HPDE6-E6E7 (cell line): ENCODE data around the gene SRRM1.
"Not testable (repeated sequence)": the region's sequence is repeated elsewhere in the genome, so short reads cannot be mapped to it uniquely, and the experiment has no call there.

Experiments
- DNase-seq: peaks from one replicate; pipeline ENCODE4 v3.0.0; 2011; ENCODE audit warnings: missing footprints; ENCODE audit errors: extremely low spot score

SRRM1 gene

DNA sequence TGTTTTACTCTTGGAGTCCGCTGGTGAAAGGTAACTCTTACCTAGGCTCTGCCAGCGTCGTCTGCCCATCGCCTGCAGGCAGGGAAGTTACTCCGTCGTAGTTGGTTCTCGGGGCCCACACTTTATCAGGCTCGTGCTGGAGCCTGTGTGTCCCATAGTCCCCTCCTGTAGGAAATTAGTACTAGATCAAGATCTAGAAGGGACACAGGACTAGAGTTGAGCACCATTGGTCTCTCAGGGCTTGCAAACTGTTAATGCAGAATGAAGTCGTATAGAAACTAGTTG lies 940 bp downstream of the SRRM1 start:
- DNase-seq: no peak

DNA sequence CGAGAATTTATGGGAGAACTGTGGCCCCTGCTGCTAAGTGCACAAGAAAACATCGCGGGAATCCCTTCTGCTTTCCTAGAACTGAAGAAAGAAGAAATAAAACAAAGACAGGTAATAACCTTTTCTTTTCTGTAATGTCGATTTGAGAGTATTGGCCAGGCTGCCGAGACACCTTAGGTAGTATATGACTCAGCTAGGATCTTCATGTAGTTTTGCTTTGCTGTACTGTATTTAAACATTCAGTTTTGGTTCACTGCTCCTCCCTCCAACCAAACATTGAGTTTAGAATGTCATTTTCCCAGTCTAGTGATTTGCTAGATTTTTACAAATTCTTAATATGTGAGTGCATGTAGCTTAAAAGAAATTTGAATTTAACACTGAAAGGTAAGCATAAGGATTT lies 5.8 kb downstream of the SRRM1 start:
- DNase-seq: no peak

DNA sequence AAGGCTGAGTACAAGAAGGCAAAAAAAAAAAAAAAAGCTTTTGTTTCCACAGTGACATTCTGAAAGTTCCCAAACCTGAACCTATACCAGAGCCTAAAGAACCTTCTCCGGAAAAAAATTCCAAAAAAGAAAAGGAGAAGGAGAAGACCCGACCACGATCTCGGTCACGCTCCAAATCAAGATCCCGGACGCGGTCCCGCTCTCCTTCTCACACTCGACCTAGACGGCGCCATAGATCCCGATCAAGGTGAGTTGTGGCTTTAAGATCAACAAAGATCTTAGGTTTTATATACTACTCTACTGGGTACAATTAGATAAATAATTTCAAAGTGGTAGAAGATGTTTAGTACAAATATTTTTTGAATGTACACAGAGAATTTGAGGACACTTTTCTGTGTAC lies 9.3 kb downstream of the SRRM1 start:
- DNase-seq: no peak

DNA sequence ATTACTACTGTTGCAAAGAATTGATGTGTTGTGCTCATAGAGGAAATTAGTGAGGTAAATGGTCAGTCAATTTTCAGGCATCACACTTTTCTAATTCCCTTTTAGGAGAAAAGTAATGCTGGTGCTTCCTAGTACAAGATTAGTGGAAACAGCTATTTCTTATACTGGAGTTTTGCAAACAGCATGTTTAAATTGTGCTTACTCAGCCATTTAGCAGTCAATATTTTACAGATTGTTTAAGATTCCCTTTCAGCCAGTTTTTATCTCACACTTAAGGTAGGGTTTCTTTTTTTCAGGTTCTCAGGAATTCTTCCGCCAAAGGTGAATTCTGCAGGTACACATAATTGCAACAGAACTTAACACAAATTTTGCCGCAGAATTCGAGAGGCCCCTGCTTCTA lies 10.9 kb downstream of the SRRM1 start:
- DNase-seq: no peak

DNA sequence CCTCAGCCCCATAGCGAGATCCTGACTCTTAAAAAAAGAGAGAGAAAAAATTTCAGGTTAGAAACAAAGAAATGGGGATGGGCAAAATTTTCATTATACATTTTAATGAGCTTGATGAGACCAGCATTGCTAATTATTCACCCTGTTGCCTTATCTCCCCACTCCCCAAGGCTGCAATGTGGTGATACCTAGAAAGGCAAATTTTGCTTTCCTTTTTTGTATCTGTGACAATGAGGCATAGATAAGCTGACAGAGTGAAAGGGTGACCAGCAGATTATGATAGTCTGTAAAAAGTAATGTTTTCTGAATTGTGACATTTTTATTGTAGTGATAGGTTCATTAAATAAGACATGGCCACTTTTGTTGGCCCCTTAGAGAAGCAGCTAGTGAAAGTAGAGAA lies 12.9 kb downstream of the SRRM1 start:
- no peak for DNase-seq

DNA sequence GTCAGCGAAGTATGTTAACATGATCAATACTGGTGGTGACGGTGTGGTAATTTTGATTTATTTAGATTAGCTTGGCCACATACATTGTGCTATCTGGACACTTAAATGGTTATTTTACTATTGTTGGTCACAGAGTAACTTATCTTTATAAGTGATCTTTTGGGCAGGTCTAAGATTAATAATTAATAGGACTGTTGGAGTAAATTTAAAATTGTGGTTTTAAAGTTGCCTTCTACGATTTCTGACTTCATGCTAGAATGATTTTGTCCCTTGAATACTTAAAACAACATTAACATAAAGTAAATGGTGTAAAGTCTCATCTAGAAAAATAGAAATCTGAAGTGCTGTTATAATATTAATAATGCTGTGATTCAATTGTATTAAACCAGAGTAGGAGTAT lies 14.7 kb downstream of the SRRM1 start:
- no peak for DNase-seq

DNA sequence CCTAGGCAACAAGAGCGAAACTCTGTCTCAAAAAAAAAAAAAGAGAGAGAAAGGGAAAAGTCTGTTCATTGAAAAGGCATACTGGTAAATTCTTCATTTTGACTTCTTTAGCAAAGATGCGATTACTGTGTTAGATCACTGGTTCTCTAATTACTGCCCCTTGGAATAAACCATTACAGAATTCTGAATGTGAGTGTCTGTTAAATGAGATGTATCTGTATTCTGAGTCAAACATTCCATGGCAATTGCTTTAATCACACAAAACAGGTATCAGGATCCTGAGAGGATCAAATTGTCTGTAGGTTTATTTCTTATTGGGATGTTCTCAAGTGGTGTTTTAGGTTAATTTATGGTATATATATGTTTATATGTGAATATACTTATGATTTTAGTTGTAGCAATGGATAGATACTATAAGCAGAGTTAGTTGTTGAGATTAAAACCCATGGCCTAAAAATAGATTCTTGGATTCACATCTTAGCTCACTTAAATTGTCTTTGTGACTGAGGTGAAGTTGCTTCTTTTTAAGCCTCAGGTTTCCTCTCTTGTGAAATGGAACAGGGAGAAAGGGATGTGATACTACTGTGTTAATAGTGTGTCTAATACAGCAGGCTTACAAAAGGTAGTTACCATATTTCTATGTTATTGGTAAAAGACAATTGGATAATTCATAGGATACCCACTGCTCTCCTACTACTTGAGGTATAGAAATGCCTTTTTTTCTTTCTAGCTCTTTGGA lies 16.2 kb downstream of the SRRM1 start:
- DNase-seq: no peak

DNA sequence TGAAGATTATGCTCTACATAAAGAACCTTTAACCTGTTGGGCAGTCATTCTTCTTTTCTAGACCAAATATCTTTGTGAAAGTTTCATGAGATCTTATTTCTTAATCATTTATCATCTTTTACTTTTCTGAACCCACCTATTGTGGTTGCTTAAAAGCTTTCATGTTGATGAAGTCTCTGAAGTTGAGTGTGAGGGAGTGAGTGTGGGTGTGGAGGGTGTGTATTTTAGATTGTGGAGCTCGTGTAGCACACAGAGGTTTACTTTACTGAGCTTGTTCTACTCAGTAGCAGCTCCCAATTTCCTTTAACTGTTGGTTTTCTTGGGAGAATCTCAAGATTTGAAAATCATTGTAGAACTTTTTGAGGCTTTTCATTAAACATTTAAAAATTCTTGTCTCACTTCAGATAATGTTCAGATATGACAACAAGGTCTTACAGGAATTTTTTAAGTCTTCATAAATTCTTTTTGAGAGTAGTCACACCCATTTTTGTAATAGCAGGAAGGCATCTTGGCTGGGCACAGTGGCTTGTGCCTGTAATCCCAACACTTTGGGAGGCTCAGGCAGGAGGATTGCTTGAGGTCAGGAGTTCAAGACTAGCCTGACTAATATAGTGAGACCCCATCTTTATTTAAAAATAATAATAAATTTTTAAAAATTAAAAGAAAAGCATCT lies 17.0 kb downstream of the SRRM1 start:
- DNase-seq: no peak

DNA sequence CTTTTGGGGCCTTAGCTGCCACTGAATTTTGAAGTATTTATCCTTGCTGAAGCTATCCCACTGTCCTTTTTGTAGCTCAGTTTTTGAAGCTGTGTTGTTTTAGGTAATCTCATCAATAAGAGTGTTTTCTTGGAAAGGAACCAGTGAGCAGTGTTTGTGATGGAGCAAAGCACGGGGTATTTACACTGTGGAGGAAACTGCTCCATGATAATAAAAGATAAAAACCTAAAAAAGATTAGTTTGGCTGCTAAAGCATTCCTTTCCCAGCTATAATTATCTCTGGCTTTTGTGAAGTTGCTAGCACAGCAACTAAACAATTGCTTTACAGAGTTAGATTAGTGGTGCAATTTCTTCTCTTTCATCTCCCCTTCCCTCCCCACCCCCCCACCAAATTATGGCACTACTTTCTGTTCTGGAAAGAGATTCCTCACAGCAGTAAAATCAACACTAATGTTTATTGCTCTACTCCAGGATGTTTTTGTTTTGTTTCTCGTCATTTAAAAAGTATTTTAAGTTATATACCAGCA lies 21.5 kb downstream of the SRRM1 start:
- no peak for DNase-seq

DNA sequence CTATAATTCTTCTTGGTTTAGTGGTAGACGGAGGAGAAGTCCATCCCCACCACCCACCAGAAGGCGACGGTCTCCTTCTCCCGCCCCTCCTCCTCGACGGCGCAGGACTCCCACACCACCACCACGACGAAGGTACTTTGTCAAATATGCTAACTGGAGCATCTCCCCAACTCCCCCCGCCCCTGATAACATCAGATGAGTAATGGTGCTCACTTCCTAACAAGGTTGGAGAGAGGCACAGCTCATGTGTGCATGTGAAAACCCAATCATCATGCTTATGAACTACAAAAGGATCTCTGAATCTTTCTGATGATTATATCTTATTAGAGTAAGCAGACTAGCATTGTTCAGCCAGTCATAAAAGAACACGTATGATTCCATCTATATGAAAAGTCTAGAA lies 23.7 kb downstream of the SRRM1 start:
- DNase-seq: no peak

DNA sequence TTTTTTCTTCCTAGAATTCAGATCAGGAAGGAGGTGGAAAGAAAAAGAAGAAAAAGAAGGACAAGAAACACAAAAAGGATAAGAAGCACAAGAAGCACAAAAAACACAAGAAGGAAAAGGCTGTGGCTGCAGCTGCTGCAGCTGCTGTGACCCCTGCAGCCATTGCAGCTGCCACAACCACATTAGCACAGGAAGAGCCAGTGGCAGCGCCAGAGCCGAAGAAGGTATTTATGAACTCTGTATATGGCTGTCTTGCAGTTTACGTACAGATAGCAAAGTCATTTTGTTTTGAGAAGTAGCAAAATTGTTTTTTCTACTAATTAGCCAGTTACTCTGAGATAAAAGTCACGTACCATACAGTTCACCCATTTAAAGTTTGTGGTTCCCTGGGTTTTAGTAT lies 28.3 kb downstream of the SRRM1 start:
- not testable (repeated sequence) for DNase-seq

DNA sequence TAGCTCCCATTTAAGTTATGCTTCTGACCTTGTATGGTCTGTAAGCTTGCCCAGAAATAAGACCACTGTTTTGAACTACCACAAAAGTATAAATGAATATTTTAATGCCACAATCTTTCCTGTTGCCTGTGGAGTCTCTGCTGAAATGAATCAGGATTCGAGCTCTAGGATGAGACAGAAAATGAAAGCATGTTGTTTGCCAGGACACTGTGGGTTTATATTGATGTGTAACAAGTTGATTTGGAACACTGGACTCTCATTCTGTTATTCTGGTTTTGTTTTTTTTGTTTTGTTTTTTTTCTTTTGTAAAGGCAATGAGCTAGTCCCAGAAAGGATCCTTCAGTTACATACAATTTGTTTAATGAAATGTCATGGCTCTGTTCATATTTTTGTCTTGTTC lies 29.6 kb downstream of the SRRM1 start:
- not testable (repeated sequence) for DNase-seq

DNA sequence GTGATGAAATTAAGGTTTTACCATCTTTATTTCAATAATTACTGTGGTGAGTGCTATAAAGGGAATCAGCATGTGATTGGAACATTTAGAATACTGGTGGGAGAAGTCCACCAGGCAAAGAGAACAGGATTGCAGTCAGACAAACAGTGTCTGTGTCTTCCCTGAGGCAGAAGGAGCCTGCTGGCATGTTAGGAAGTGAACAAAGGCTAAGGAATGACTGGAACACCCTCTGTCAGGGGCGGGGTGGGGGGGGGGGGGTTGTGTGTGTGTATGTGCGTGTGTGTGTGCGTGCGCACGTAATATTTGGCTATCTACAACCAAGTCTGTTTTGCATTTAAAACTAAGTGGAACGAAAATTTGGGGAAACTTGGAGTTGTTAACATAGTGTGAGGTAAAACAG lies 30.2 kb downstream of the SRRM1 start:
- DNase-seq: no peak

DNA sequence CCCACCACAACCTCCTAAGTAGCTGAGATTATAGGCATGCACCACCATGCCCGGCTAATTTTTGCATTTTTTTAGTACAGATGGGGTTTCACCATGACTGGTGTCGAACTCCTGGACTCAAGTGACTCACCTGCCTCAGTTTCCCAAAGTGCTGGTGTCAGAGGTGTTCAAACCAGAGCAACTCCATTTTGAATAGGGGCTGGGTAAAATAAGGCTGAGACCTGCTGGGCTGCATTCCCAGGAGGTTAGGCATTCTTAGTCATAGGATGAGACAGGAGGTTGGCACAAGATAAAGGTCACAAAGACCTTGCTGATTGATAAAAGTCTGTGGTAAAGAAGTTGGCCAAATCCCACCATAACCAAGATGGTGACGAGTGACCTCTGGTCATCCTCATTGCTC lies 35.3 kb downstream of the SRRM1 start:
- DNase-seq: not testable (repeated sequence)

DNA sequence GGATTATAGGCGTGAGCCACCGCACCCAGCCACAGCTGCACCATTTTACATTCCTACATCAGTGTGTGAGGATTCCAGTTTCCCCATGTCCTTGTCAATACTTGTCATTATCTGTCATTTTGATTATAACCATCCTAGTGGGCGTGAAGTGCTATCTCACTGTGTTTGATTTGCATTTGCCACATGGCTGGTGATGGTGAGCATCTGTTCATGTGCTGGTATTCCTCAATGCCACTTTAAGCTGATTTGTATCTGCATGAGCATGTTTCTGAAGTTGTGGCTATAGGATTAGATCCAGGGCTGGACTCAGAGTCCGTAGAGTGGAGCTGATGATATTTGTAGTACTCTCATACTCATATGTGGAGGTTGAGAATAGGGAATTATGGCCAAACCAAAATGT lies 36.6 kb downstream of the SRRM1 start:
- no peak for DNase-seq

DNA sequence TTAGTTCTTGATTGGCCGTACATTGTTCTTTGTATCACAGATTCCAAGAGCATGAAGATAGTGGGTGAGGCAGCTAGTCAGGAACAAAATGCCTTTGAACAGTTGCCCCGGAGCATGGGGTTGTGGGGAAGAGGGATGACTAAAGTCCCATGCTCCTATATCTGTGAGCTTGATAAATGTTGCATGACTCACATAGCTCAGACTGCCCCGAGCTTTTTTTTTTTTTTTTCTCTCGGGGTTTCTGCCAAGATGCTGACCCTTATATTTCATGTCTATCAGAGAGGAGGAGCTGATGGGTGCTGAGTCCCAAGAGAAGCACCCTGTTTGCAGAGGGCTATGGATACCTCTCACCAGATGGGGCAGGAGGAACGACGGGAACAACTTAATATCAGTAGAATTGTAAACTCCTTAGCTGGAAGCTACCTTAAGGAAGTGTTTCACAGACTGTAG lies 40.6 kb downstream of the SRRM1 start:
- peak; percentile 81 for DNase-seq

DNA sequence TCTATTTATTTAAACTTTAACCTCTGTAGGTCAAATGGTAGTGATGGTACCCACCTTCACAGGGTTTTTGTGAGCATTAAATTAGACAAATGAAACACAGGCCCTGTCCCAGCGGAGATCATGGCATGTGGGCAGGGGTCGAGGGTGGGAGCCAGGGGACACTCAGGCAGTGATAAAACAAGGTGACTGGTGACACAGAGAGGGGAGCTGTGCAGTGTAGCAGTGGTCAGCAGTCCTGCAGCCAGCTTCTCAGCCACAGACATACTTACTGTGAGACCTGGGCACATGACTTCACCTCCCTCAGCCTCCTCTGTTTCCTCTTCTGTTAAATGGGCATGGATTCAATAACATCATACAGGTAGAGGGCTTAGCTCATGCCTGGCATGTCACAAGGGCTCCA lies 44.9 kb downstream of the SRRM1 start:
- DNase-seq: no peak

DNA sequence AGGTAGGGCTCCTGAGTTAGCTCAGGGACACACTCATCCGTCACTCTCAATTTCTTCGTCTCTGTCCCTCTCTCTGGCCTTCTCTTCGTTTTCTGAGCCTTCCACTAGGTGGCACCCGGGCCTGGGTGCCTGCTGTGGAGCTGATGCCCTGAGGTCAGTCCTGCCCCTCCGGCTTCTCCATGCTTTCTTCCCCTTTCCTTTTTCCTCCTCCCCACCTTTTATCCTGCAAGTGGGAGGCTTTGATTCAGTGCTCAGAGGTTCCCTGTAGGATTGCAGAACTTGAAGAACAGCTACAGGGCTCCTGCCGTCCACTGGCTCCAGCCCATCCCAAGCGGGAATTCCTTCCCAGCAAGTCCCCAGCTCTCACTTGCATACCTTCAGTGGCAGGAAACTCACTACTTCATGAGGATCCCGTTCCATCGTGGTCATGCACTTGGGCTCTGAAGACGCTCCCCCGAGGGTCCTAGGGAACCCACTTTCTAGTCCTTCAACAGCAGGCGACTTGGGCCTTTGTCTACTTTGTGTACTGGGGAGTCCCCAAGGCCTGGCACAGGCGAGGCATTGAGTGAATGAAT lies 45.6 kb downstream of the SRRM1 start:
- no peak for DNase-seq

DNA sequence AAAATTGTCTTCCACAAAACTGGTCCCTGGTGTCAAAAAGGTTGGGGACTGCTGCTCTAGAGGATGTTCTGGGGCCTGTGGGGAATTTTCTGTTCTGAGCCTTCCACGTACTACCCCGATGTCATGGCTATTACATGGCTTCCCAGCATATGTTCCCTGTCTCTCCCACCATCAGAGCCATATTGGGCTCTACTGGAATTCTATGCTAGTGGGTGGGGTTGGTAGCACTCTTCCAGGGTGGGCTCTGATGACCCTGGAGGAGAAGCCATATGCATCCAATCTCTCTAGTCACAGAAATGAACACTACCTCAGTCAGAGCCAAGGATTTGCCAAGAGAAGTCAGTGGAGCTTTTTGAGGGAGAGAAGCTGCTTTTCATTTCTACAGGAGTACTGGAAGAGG lies 47.9 kb downstream of the SRRM1 start:
- DNase-seq: no peak

DNA sequence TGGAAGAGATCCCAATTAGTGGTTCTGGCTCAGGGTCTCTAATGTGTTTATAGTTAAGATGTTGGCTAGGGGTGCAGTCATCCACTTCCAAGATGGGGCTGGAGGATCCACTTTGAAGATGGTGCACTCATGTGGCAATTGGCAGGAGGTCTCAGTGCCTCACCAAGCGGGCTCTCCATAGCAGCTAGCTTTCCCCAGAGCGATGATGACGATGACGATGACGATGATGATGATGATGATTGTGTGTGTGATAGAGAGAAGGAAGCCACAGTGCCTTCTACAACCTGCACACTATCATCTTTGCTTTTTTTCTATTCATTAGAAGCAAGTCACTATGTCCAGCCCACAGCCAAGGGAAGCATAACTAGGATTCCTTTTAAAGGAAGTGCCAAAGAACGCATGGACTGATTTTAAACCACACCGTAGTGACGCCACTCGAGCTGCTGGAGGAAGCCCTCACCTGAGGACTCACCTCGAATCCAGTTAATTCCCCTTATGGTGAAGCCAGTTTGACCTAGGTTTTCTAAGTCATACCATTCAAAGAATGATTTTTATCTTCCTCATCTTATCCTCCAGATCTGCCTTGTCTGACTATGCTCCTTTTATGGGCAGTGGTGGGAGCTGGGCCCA lies 49.4 kb downstream of the SRRM1 start:
- DNase-seq: no peak

DNA sequence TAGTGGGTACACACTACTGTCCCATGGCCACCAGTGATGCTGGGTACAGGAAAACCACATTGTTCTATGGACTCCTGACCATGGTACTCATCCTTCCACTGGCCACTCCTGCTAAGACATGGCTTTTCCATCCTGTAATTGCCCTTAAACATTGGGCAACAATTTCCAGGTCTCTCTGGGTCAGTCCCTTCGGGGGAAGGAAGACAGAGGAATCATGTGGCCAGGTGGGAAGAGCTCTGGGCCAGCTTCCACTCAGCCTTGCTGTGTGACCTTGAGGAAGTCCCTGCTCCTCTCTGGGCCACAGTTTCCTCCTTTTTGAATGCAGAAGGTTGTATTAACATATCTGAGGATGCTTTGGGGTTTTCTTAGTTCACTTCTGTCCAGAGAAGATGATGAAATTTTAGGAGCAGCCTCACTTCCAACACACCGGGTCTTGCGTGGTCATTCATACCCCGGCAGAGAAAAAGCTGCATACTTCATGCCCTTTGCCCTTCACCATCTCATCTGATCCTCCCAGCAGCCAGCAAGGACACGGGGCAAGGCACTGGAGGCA lies 50.8 kb downstream of the SRRM1 start:
- no peak for DNase-seq

DNA sequence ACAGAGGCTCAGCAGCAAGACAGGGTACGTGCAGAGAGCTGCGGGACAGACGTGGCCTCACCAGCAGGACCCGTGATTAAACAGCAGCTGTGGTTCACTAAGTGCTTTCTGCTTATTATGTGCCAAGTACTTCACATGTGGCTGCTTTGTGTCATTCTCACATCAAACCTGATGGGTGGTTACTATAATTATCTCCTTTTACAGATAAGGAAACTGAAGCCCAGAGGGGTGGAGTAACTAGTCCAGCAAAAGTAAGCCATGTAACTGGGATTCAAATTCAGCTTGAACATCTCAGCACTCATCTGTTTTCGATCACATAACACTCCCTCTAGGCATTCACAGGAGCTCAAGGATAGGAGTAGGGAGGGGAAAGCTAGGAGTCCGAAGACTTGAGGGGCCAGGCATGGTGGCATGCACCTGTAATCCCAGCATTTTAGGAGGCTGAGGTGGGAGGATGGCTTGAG lies 51.3 kb downstream of the SRRM1 start:
- no peak for DNase-seq
